Cardiac fibroblast (primary cell): ENCODE results near the gene KIRREL3.

Experiments used
- DNase-seq, 2 donors: peaks; one replicate each; pipeline versions ENCODE4 v3.0.0 to v3.0.0-alpha.2; 2010; ENCODE audit warnings: low read depth in 2 of 2
- H3K4me3 ChIP-seq, 2 donors: replicated peaks in 1 of 2; 1 replicate in 1 of 2; 2 replicates in 1 of 2; pipeline ENCODE4 v1.5.1; 2011; ENCODE audit warnings: low read depth in 2 of 2, low read length in 2 of 2, mild to moderate bottlenecking in 2 of 2, moderate library complexity in 1 of 2
- TF ChIP-seq, protein P1 (sequence below): IDR thresholded peaks from one replicate; pipeline ENCODE4 v1.5.1; 2011; ENCODE audit warnings: low read depth, mild to moderate bottlenecking, low read length, inconsistent platforms

KIRREL3 gene

DNA sequence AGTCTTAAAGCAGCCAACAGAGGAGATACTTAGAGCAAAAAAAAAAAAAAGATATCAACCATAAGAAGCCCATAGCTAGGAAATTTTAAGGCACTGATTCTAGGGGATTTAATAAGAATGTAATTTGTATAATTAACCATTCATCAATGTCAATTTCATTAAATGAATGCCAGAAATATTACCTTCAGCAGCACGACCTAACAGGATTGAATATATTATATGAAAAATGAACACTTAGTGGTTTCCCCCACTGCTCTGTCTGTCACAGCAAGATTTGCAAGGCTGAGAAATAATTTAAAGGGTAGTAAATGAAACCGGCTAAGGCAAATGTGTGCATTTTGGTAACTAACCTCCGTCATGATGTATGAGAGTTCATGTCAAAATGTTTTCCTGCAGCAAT lies 319.9 kb downstream of the KIRREL3 start:
- TF ChIP-seq, protein P1, sequence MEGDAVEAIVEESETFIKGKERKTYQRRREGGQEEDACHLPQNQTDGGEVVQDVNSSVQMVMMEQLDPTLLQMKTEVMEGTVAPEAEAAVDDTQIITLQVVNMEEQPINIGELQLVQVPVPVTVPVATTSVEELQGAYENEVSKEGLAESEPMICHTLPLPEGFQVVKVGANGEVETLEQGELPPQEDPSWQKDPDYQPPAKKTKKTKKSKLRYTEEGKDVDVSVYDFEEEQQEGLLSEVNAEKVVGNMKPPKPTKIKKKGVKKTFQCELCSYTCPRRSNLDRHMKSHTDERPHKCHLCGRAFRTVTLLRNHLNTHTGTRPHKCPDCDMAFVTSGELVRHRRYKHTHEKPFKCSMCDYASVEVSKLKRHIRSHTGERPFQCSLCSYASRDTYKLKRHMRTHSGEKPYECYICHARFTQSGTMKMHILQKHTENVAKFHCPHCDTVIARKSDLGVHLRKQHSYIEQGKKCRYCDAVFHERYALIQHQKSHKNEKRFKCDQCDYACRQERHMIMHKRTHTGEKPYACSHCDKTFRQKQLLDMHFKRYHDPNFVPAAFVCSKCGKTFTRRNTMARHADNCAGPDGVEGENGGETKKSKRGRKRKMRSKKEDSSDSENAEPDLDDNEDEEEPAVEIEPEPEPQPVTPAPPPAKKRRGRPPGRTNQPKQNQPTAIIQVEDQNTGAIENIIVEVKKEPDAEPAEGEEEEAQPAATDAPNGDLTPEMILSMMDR, result no peak
- DNase-seq, result no peak
- no peak overlapping the region for H3K4me3 ChIP-seq

DNA sequence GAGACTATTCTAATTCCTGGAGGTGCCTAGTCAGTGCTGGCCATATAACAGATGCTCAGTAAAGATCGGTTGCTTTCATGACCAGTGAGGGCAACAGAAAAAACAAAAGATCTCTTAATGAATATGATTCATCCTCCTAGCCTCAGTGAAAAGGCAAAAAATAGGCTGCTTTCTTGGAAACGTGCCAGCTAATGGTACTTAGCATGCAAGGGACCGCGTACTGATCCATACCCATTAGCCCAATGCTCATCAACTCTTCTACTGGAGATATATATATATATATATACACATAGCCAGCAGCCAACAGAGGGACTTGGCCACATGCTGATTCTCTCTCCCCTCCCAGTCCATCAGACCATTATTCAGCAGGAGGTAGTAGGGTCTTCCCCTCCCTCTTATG lies 320.4 kb downstream of the KIRREL3 start:
- H3K4me3 ChIP-seq, result no peak overlapping the region
- TF ChIP-seq, protein P1, result no peak
- no peak for DNase-seq

DNA sequence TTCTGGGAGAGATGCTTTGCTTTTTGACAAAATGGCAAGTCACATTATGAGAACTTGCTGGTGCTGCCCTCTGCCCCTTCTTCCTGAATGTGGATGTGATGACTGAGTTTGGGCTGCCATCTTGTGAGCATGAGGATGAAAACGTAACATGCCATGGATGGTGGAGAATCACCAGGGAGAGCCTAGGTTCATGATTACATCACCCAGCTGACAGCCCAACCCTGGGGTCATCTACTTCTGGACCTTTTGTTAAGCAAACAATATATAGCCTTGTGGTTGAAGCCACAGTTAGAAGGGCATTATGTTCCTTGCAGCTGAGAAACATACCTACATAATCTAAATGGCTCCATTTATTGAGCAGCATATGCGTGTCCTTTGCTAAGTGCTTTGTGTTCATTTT lies 321.5 kb downstream of the KIRREL3 start:
- no peak overlapping the region for H3K4me3 ChIP-seq
- no peak for DNase-seq
- TF ChIP-seq, protein P1, result no peak

DNA sequence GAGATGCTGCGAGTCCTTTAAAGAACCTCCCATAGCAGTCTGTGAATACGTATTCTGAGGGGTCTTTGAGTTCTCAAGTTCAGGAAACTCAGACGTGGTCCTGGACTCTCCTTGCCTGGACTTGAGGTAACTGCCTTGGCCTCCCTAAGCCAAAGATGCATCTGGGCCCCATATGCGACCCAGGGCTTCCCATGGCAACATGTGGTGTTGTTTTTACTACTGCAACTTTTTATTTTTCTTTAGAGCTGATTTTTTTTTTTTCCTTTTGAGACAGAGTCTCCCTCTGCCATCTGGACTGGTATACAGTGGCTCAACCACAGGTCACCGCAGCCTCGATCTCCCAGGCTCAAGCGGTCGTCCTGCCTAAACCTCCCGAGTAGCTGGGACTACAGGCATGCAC lies 324.0 kb downstream of the KIRREL3 start:
- no peak for DNase-seq
- H3K4me3 ChIP-seq, result no peak overlapping the region
- TF ChIP-seq, protein P1, result no peak

DNA sequence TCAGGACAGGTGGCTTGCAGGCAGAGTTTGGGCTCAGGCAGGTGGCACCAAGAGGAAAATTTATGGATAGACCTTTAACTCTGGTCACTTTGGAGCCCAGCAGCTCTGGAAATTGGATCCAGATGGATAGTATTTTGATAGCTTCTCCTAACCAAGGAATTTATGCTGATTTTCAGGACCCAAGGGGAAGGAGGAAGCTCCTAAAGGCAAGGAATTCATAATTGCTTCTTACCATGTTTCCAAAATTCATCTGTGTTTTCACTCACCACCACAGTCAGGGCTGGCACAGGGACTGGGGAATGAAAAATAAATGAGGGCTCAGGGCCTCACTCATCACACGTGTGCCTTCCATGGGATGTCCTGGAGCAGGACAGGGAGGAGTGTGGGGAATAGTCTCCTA lies 327.3 kb downstream of the KIRREL3 start:
- no peak for DNase-seq
- TF ChIP-seq, protein P1, result no peak
- no peak overlapping the region for H3K4me3 ChIP-seq

DNA sequence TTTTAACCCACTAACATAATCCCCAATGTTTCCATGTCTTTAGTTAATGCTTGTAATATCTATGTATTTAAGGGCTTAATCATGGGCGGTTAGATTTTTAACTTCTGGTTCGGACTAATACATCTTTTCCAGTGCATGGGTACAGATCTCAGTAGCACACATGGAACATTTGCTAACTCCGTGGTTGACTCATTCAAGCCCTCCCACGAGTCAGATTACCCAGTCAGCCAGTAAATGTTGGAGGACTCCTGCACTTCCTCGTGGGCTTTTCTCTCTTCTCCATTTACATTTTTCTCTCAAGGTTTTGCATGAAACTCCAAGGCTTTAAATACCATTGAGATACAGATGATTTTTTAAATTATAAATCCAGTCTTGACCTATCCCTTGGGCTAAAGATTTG lies 331.2 kb downstream of the KIRREL3 start:
- H3K4me3 ChIP-seq, result no peak overlapping the region
- TF ChIP-seq, protein P1, result no peak
- DNase-seq, result no peak

DNA sequence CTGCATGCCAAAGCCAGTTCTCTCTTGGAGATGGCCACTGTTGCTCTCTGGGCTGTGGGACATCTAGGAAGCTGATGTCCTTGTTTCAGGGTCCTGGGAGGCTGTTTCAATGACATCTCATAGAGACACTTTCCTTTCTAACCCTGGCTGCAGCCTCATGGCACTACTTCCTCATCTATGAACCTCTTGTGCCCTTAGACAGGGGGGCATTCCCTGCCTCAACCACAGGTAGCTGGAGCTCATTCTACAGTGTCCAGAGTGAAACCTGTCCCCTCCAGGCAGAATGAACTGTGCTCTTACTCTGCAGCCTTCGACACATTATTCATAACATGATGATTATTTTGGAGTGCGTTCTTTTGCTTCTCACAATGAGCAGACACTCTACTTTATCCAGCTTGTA lies 335.9 kb downstream of the KIRREL3 start:
- DNase-seq, result no peak
- no peak overlapping the region for H3K4me3 ChIP-seq
- TF ChIP-seq, protein P1, result no peak
